Suprapubic skin (tissue), 4 donors: Measurements from ENCODE around the gene PROX2. TPM values are rescaled to one million over a fixed set of nuclear protein-coding genes. Genes with fewer than 3 reads are reported as not detected.

ENCODE experiments used
- DNase-seq, 2 donors: peaks; one replicate each; pipeline ENCODE4 v3.0.0-alpha.2; 2019; ENCODE audit warnings: low spot score in 2 of 2
- H3K27ac ChIP-seq: fragments of 200-600 bp; sonication (generic); one replicate; pipeline ENCODE4 v1.5.1; 2019
- H3K27me3 ChIP-seq: fragments of 200-600 bp; sonication (generic); one replicate; pipeline ENCODE4 v1.5.1; 2019
- H3K36me3 ChIP-seq: fragments of 200-600 bp; sonication (generic); one replicate; pipeline ENCODE4 v1.5.1; 2019
- H3K4me1 ChIP-seq: fragments of 200-600 bp; sonication (generic); one replicate; pipeline ENCODE4 v1.5.1; 2019
- H3K4me3 ChIP-seq: fragments of 200-600 bp; sonication (generic); one replicate; pipeline ENCODE4 v1.5.1; 2019; ENCODE audit warnings: mild to moderate bottlenecking
- H3K9me3 ChIP-seq: fragments of 200-600 bp; sonication (generic); one replicate; pipeline ENCODE4 v1.5.1; 2019
- CTCF ChIP-seq, 2 donors: fragments of 200-600 bp in 1 of 2; fragments of 450-650 bp in 1 of 2; sonication (generic) in 1 of 2; IDR thresholded peaks; one replicate each; pipeline ENCODE4 v1.5.1; 2016 to 2019; ENCODE audit warnings: antibody characterized with exemption in 2 of 2, mild to moderate bottlenecking in 1 of 2, moderate library complexity in 1 of 2
- EP300 ChIP-seq: sonication (generic); formaldehyde crosslinking; IDR thresholded peaks from one replicate; pipeline ENCODE4 v1.6.1; 2017; ENCODE audit warnings: antibody characterized with exemption
- POLR2A ChIP-seq, 2 donors: fragments of 450-650 bp; IDR thresholded peaks; one replicate each; pipeline ENCODE4 v1.6.1; 2017; ENCODE audit warnings: antibody characterized with exemption in 2 of 2, mild to moderate bottlenecking in 2 of 2, moderate library complexity in 2 of 2
- POLR2AphosphoS5 ChIP-seq, 3 donors: sonication (generic); formaldehyde crosslinking; IDR thresholded peaks; one replicate each; pipeline ENCODE4 v1.6.1; 2017; ENCODE audit warnings: antibody characterized with exemption in 3 of 3
- total RNA-seq, 4 donors: library from RNA; depleted of rRNA; stranded (reverse); fragments of >200 nt; gene quantifications; one replicate each; pipeline ENCODE4 v1.1.0, GENCODE V29; 2016

PROX2 gene
- total RNA-seq, 4 donors from 2014 or later, result 0.10 to 0.97 (median 0.11) TPM; not detected in 1

- DNase-seq, result no peak
- peaks cover 48% of the 10 kb centered on the region for H3K36me3 ChIP-seq
- no peaks in the 10 kb centered on the region for H3K27me3 ChIP-seq
- no peak overlapping the region for H3K27ac ChIP-seq
- peaks cover 2% of the 10 kb centered on the region for H3K4me1 ChIP-seq
- H3K9me3 ChIP-seq, result no peaks in the 10 kb centered on the region
- TF ChIP-seq POLR2AphosphoS5 (IDR thresholded peaks at IDR 0.05), result no peak
- no peak for TF ChIP-seq POLR2A (IDR thresholded peaks at IDR 0.05)
- no peak for TF ChIP-seq CTCF (IDR thresholded peaks at IDR 0.05)
- no peak for TF ChIP-seq EP300
- H3K4me3 ChIP-seq, result no peak overlapping the region
Observed at GRCh38 chr14:74826574-74826973, 49.4 kb downstream of the PROX2 start.

Other genes with a start within 250 kb of the PROX2 start
- gene AREL1, start 163.1 kb downstream of the PROX2 start, total RNA-seq, result 10 to 100 TPM; 18.0 to 44.2 (median 30.1) TPM
- 10 to 100 TPM; 25.3 to 32.5 (median 27.3) TPM for gene FCF1, start 163.0 kb downstream of the PROX2 start, total RNA-seq
- gene YLPM1, start 112.8 kb downstream of the PROX2 start, total RNA-seq, result 100 to 1,000 TPM in 1 of 4 donors, 10 to 100 TPM in 3; 42.9 to 118 (median 58.2) TPM
- gene DLST, start 5.8 kb upstream of the PROX2 start, total RNA-seq, result 100 to 1,000 TPM in 1 of 4 donors, 10 to 100 TPM in 3; 79.1 to 190 (median 97.2) TPM
- 1 to 10 TPM in 3 of 4 donors, under 1 TPM in 1; 0.86 to 7.5 (median 1.8) TPM for gene RPS6KL1, start 47.1 kb upstream of the PROX2 start, total RNA-seq
- gene PGF, start 79.5 kb upstream of the PROX2 start, total RNA-seq, result 10 to 100 TPM in 1 of 4 donors, 1 to 10 TPM in 3; 3.5 to 10.5 (median 7.9) TPM
- 10 to 100 TPM; 28.9 to 46.2 (median 33.8) TPM for gene EIF2B2, start 126.8 kb upstream of the PROX2 start, total RNA-seq
- 10 to 100 TPM in 3 of 4 donors, 1 to 10 TPM in 1; 8.6 to 27.0 (median 14.1) TPM for gene MLH3, start 175.3 kb upstream of the PROX2 start, total RNA-seq
- gene ACYP1, start 187.9 kb upstream of the PROX2 start, total RNA-seq, result 10 to 100 TPM; 19.2 to 40.6 (median 23.0) TPM
- 1 to 10 TPM in 2 of 4 donors, under 1 TPM in 2; 0.32 to 5.9 (median 1.2) TPM for gene ZC2HC1C, start 193.5 kb upstream of the PROX2 start, total RNA-seq